Lower leg skin (tissue), 4 donors: ENCODE measurements around the gene PANK3. TPM values are rescaled to one million over a fixed set of nuclear protein-coding genes. Genes with fewer than 3 reads are reported as not detected.
"Not testable (repeated sequence)": the region's sequence is repeated elsewhere in the genome, so short reads cannot be mapped to it uniquely, and the experiment has no call there.

Experiments
- DNase-seq, 2 donors: peaks; one replicate each; pipeline ENCODE4 v3.0.0-alpha.2; 2019; ENCODE audit warnings: low spot score in 2 of 2
- H3K4me3 ChIP-seq: fragments of 200-600 bp; sonication (generic); 2 replicates; pipeline ENCODE4 v1.5.1; 2017; ENCODE audit warnings: mild to moderate bottlenecking, low read depth; ENCODE audit not compliant: poor library complexity, severe bottlenecking
- CTCF ChIP-seq, 3 donors: fragments of 450-650 bp; IDR thresholded peaks; one replicate each; pipeline ENCODE4 v1.5.1; 2016; ENCODE audit warnings: antibody characterized with exemption in 3 of 3, mild to moderate bottlenecking in 3 of 3, moderate library complexity in 2 of 3
- POLR2A ChIP-seq, 2 donors: fragments of 450-650 bp; IDR thresholded peaks; one replicate each; pipeline ENCODE4 v1.6.1; 2016 to 2017; ENCODE audit warnings: antibody characterized with exemption in 2 of 2, mild to moderate bottlenecking in 1 of 2, moderate library complexity in 1 of 2
- WGBS, 2 donors: methylation state at CpG; one replicate each; pipeline ENCODE4 v1.1.5; 2018; 5-methylcytosine and 5-hydroxymethylcytosine counted together
- intact Hi-C: fragments of 100-400 bp; cut with DNase I; formaldehyde crosslinking; loops from one replicate; pipeline ENCODE4 v1.15.0; 2023; ENCODE audit warnings: low total_unique reads
- total RNA-seq, 4 donors: library from RNA; depleted of rRNA; stranded (reverse); fragments of >200 nt; gene quantifications; one replicate each; pipeline ENCODE4 v1.1.0, GENCODE V29; 2016

PANK3 gene
- total RNA-seq, 4 donors from 2014 or later, result 31.3 to 46.2 (median 38.2) TPM

- no peak overlapping the region for H3K4me3 ChIP-seq
- no peak for DNase-seq
- WGBS, 2 donors, result 89 to 91% methylated on average over 2 of the region's 2 CpGs
- no peak for TF ChIP-seq POLR2A (IDR thresholded peaks at IDR 0.05)
- no peak for TF ChIP-seq CTCF (IDR thresholded peaks at IDR 0.05)
- intact Hi-C loops, result no loop called here
These were observed 25.6 kb downstream of the PANK3 start for GRCh38 chr5:168553377-168554130.

DNA sequence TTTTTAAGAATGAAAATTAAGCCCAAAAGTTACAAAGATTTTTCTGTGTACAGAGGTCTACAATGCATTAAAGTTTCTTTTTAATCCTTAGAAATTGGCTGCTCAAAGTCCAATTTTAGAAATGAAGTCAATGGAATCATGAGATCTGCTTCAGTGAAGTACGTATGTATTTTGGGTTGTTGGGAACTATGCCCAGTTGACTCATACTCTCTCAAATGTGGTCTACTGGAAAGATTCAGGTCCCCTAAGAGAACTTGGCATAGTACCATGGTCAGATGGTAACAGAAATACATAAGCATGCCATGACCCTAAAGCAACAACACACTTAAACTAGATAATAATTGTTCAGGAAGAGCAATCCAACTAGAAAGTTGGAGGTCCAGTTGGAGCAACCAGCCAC lies 27.0 kb downstream of the PANK3 start:
- DNase-seq, result no peak
- intact Hi-C loops, result no loop called here
- no peak overlapping the region for H3K4me3 ChIP-seq
- no peak for TF ChIP-seq POLR2A (IDR thresholded peaks at IDR 0.05)
- TF ChIP-seq CTCF (IDR thresholded peaks at IDR 0.05), result no peak
- WGBS, 2 donors, result 15 to 19% methylated on average over 1 of the region's 1 CpG

GRCh38 chr5:168550656-168551055 lies 28.5 kb downstream of the PANK3 start:
- intact Hi-C loops, result no loop called here
- no peak overlapping the region for H3K4me3 ChIP-seq
- no peak for DNase-seq
- TF ChIP-seq POLR2A (IDR thresholded peaks at IDR 0.05) (no peak), CTCF (IDR thresholded peaks at IDR 0.05) (no peak)

- DNase-seq, result no peak
- no peak overlapping the region for H3K4me3 ChIP-seq
- 94 to 96% methylated on average over 7 of the region's 7 CpGs for WGBS, 2 donors
- intact Hi-C loops, result no loop called here
- no peak for TF ChIP-seq CTCF (IDR thresholded peaks at IDR 0.05)
- no peak for TF ChIP-seq POLR2A (IDR thresholded peaks at IDR 0.05)
These were observed 29.6 kb downstream of the PANK3 start for GRCh38 chr5:168549554-168549953.

DNA sequence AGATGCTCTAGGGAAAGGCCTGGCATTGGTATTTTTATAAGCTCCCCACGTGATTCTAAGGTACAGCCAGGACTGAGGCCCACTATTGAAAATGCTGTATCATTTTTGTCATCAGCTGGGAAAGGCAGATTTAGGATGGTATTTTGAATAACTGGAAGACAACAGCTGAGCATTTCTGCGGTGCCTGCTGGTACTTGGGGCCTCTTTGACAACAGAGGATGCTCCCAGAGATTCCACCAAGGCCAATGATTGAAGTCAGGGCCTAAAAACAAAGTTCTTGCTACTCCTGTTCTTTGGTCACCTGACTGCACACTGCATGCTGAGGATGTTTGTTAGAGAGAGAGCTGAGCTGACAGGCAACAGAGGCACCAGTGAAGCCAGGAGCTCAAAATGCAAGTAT lies 42.0 kb downstream of the PANK3 start:
- DNase-seq, result no peak
- 47 to 59% methylated on average over 2 of the region's 2 CpGs for WGBS, 2 donors
- H3K4me3 ChIP-seq, result no peak overlapping the region
- intact Hi-C loops, result no loop called here
- TF ChIP-seq POLR2A (IDR thresholded peaks at IDR 0.05), result no peak
- no peak for TF ChIP-seq CTCF (IDR thresholded peaks at IDR 0.05)

DNA sequence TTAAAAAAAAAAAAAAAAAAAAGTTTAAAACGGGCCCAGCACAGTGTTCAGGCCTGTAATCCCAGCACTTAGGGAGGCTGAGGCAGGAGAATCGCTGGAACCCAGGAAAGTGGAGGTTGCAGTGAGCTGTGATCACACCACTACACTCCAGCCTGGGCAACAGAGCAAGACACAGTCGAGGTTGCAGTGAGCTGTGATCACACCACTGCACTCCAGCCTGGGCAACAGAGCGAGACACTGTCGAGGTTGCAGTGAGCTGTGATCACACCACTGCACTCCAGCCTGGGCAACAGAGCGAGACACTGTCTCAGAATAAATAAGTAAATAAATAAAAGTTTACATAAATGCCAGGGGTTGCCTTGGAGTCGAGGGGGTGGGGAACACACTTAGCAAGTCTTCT lies 44.8 kb downstream of the PANK3 start:
- DNase-seq, intact Hi-C loops, H3K4me3 ChIP-seq: not testable (repeated sequence)
- WGBS, 2 donors, result 82 to 94% methylated on average over 7 of the region's 7 CpGs
